ENCODE measurements around the gene MBLAC1.

DNA sequence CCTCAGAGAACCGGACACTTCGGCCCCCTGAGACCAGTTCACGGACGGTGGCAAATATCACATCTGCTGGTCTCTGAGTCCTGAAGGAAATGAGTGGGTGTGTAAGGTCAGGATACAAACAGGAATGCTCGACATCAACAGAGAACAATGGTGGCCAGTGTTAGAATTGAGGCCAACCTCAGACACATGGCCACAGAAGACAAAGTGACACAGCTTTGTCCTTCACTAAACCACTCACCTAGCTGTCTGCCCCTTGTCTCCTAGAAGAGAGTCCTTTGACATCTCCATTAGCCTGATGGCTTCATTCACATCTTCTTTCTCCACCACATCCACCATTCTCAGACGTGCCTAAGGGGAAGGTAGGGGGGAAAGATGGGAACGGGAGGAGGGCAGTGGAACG lies 33.7 kb upstream of the MBLAC1 start:
- TF ChIP-seq, protein P1, sequence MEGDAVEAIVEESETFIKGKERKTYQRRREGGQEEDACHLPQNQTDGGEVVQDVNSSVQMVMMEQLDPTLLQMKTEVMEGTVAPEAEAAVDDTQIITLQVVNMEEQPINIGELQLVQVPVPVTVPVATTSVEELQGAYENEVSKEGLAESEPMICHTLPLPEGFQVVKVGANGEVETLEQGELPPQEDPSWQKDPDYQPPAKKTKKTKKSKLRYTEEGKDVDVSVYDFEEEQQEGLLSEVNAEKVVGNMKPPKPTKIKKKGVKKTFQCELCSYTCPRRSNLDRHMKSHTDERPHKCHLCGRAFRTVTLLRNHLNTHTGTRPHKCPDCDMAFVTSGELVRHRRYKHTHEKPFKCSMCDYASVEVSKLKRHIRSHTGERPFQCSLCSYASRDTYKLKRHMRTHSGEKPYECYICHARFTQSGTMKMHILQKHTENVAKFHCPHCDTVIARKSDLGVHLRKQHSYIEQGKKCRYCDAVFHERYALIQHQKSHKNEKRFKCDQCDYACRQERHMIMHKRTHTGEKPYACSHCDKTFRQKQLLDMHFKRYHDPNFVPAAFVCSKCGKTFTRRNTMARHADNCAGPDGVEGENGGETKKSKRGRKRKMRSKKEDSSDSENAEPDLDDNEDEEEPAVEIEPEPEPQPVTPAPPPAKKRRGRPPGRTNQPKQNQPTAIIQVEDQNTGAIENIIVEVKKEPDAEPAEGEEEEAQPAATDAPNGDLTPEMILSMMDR (IDR thresholded peaks at IDR 0.05), result no peak
- TF ChIP-seq POLR2A (IDR thresholded peaks at IDR 0.05), result no peak
